Measurements from ENCODE around the gene TUNAR.

- TF ChIP-seq CTCF (IDR thresholded peaks at IDR 0.05) (no peak), ZFX (IDR thresholded peaks at IDR 0.05; ENCODE audit: borderline replicate concordance) (no peak)
Measured at GRCh38 chr14:95834496-95834895, 42.1 kb upstream of the TUNAR start.
